H1 (cell line): ENCODE measurements around the gene RALGAPA2. TPM values are rescaled to one million over a fixed set of nuclear protein-coding genes. Genes with fewer than 3 reads are reported as not detected.

Experiments
- CTCF ChIA-PET: fragments of 300-600 bp; sonication (Branson Sonifier 250); formaldehyde crosslinking; loops from one replicate; lab custom pipeline; 2021; ENCODE audit not compliant: partially characterized antibody; lab: Charles Lee
- POLR2A ChIA-PET: fragments of 300-600 bp; sonication (Branson Sonifier 250); formaldehyde crosslinking; loops from one replicate; lab custom pipeline; 2021; ENCODE audit warnings: inconsistent platforms; ENCODE audit not compliant: partially characterized antibody; lab: Charles Lee
- DNase-seq, 2 experiments: peaks; one replicate each; pipeline versions ENCODE4 v3.0.0 to v3.0.0-alpha.2; 2010 to 2022; ENCODE audit warnings: low spot score in 2 of 2, low read depth in 1 of 2, mixed read lengths in 1 of 2
- FAIRE-seq: peaks from 2 replicates; lab custom pipeline; 2011; peaks lifted over from hg19 to GRCh38; lab: Jason Lieb, UNC
- H2AFZ ChIP-seq: 2 replicates; pipeline ENCODE4 v1.8.1; 2012; ENCODE audit warnings: low read length, inconsistent platforms
- H2AK5ac ChIP-seq: 2 replicates; pipeline ENCODE4 v1.6.1; 2013; ENCODE audit warnings: low read depth, low read length
- H2BK120ac ChIP-seq: replicated peaks from 2 replicates; pipeline ENCODE3; 2013; ENCODE audit warnings: low read depth, low read length, inconsistent platforms
- H2BK12ac ChIP-seq: 2 replicates; pipeline ENCODE4 v1.6.1; 2013; ENCODE audit warnings: low read depth, low read length
- H2BK15ac ChIP-seq: 2 replicates; pipeline ENCODE4 v1.6.1; 2013; ENCODE audit warnings: low read length
- H2BK20ac ChIP-seq: 2 replicates; pipeline ENCODE4 v1.6.1; 2013; ENCODE audit warnings: low read length
- H2BK5ac ChIP-seq: 2 replicates; pipeline ENCODE4 v1.6.1; 2013; ENCODE audit warnings: low read depth, low read length
- H3K14ac ChIP-seq: 2 replicates; pipeline ENCODE4 v1.6.1; 2013; ENCODE audit warnings: inconsistent platforms; ENCODE audit not compliant: insufficient read length
- H3K18ac ChIP-seq: 2 replicates; pipeline ENCODE4 v1.6.1; 2013; ENCODE audit warnings: low read length; ENCODE audit errors: extremely low read depth
- H3K23ac ChIP-seq: 2 replicates; pipeline ENCODE4 v1.6.1; 2013; ENCODE audit warnings: inconsistent platforms; ENCODE audit not compliant: insufficient read length
- H3K23me2 ChIP-seq: 2 replicates; pipeline ENCODE4 v1.6.1; 2013; ENCODE audit warnings: low read depth, low read length
- H3K27ac ChIP-seq: 2 replicates; pipeline ENCODE4 v1.6.1; 2011; ENCODE audit warnings: low read depth, low read length, inconsistent platforms
- H3K27me3 ChIP-seq, 4 experiments: replicated peaks in 1 of 4; 1 replicate in 1 of 4; 2 replicates in 3 of 4; pipeline versions ENCODE4 v1.6.1 to v1.8.1; 2011 to 2013; ENCODE audit warnings: low read length in 3 of 4, mild to moderate bottlenecking in 3 of 4, inconsistent platforms in 2 of 4, mixed read lengths in 2 of 4, moderate library complexity in 1 of 4; ENCODE audit not compliant: control insufficient read depth in 3 of 4, insufficient read depth in 3 of 4; ENCODE audit errors: extremely low read depth in 1 of 4
- H3K36me3 ChIP-seq, 4 experiments: 2 replicates each; pipeline versions ENCODE4 v1.6.1 to v1.8.1; 2011 to 2013; ENCODE audit warnings: mild to moderate bottlenecking in 4 of 4, low read length in 3 of 4, moderate library complexity in 2 of 4, control low read depth in 1 of 4, inconsistent platforms in 1 of 4; ENCODE audit not compliant: insufficient read depth in 4 of 4, control insufficient read depth in 2 of 4
- H3K4ac ChIP-seq: replicated peaks from 2 replicates; pipeline ENCODE3; 2013; ENCODE audit warnings: low read length, low read depth, mixed read lengths, inconsistent platforms; ENCODE audit not compliant: insufficient read length
- H3K4me1 ChIP-seq, 4 experiments: replicated peaks in 1 of 4; 1 replicate in 1 of 4; 2 replicates in 3 of 4; pipeline versions ENCODE4 v1.6.1 to v1.8.1; 2011 to 2013; ENCODE audit warnings: low read length in 3 of 4, inconsistent platforms in 2 of 4, mixed read lengths in 1 of 4; ENCODE audit not compliant: insufficient read depth in 4 of 4, control insufficient read depth in 3 of 4
- H3K4me2 ChIP-seq, 2 experiments: 2 replicates each; pipeline versions ENCODE4 v1.6.1 to v1.8.1; 2011 to 2013; ENCODE audit warnings: low read depth in 2 of 2, low read length in 2 of 2, control low read depth in 1 of 2, inconsistent platforms in 1 of 2, mild to moderate bottlenecking in 1 of 2; ENCODE audit not compliant: insufficient read depth in 1 of 2
- H3K4me3 ChIP-seq, 4 experiments: fragments of 200-600, 300-600 bp in 1 of 4; sonication (generic), shearing (Covaris generic), sonication (Bioruptor Twin) in 1 of 4; 2 replicates each; pipeline versions ENCODE4 v1.5.1 to v1.8.1; 2011 to 2016; ENCODE audit warnings: low read length in 4 of 4, low read depth in 3 of 4, control low read depth in 2 of 4, inconsistent platforms in 2 of 4, mild to moderate bottlenecking in 2 of 4, mixed read lengths in 1 of 4, moderate library complexity in 1 of 4; ENCODE audit not compliant: insufficient read depth in 2 of 4; ENCODE audit errors: extremely low read depth in 1 of 4
- H3K56ac ChIP-seq: replicated peaks from 2 replicates; pipeline ENCODE3; 2013; ENCODE audit warnings: low read depth, mild to moderate bottlenecking, mixed read lengths, low read length, inconsistent platforms; ENCODE audit not compliant: insufficient read length
- H3K79me1 ChIP-seq: 2 replicates; pipeline ENCODE4 v1.6.1; 2013; ENCODE audit warnings: low read depth, low read length, control low read depth
- H3K79me2 ChIP-seq, 2 experiments: 2 replicates each; pipeline versions ENCODE4 v1.6.1 to v1.8.1; 2012 to 2013; ENCODE audit warnings: low read length in 2 of 2, mild to moderate bottlenecking in 2 of 2, inconsistent platforms in 1 of 2; ENCODE audit not compliant: insufficient read depth in 2 of 2, control insufficient read depth in 1 of 2
- H3K9ac ChIP-seq, 4 experiments: replicated peaks in 1 of 4; 1 replicate in 1 of 4; 2 replicates in 3 of 4; pipeline versions ENCODE4 v1.6.1 to v1.8.1; 2011 to 2013; ENCODE audit warnings: low read depth in 3 of 4, low read length in 3 of 4, control low read depth in 2 of 4, mild to moderate bottlenecking in 2 of 4, moderate library complexity in 2 of 4, inconsistent platforms in 1 of 4; ENCODE audit errors: extremely low read depth in 1 of 4
- H3K9me3 ChIP-seq, 2 experiments: 2 replicates each; pipeline versions ENCODE4 v1.6.1 to v1.8.1; 2012 to 2013; ENCODE audit warnings: mild to moderate bottlenecking in 2 of 2, moderate library complexity in 2 of 2, control low read depth in 1 of 2, inconsistent platforms in 1 of 2, low read depth in 1 of 2, low read length in 1 of 2, mixed read lengths in 1 of 2; ENCODE audit not compliant: insufficient read depth in 2 of 2
- H4K20me1 ChIP-seq, 2 experiments: replicated peaks in 1 of 2; 2 replicates each; pipeline versions ENCODE3 to v1.8.1; 2011 to 2013; ENCODE audit warnings: inconsistent platforms in 2 of 2, low read length in 2 of 2, mild to moderate bottlenecking in 1 of 2; ENCODE audit not compliant: insufficient read depth in 2 of 2, control insufficient read depth in 1 of 2
- H4K5ac ChIP-seq: 2 replicates; pipeline ENCODE4 v1.6.1; 2013; ENCODE audit warnings: low read length, low read depth, mixed read lengths, inconsistent platforms; ENCODE audit not compliant: insufficient read length
- H4K8ac ChIP-seq: 2 replicates; pipeline ENCODE4 v1.8.0; 2013; ENCODE audit warnings: mild to moderate bottlenecking, moderate library complexity, low read length, inconsistent platforms; ENCODE audit not compliant: insufficient read depth; ENCODE audit errors: extremely low read depth
- H4K91ac ChIP-seq: replicated peaks from 2 replicates; pipeline ENCODE3; 2013; ENCODE audit warnings: low read length, mixed read lengths, inconsistent platforms; ENCODE audit not compliant: insufficient read length
- POLR2A ChIP-seq, 2 experiments: IDR thresholded peaks; 1 replicate in 1 of 2; 2 replicates in 1 of 2; pipeline ENCODE4 v1.6.1; 2011; ENCODE audit warnings: low read depth in 2 of 2, low read length in 2 of 2, mild to moderate bottlenecking in 2 of 2; ENCODE audit errors: control extremely low read depth in 1 of 2
- RAD21 ChIP-seq, 2 experiments: IDR thresholded peaks in 1 of 2; conservative IDR thresholded peaks in 1 of 2; 2 replicates each; pipeline ENCODE4 v1.6.1; 2011; ENCODE audit warnings: low read depth in 2 of 2, low read length in 2 of 2, improper control_type of control experiment in 1 of 2, inconsistent platforms in 1 of 2, mild to moderate bottlenecking in 1 of 2, moderate library complexity in 1 of 2
- RNF2 ChIP-seq: fragments of 200-900, 300-1000 bp; sonication (generic); IDR thresholded peaks from 2 replicates; pipeline ENCODE4 v1.7.1; 2016; ENCODE audit warnings: borderline replicate concordance, low read depth, mild to moderate bottlenecking, antibody characterized with exemption, low read length; ENCODE audit not compliant: poor library complexity, severe bottlenecking; ENCODE audit errors: missing control alignments
- SUZ12 ChIP-seq: fragments of 200-600 bp; sonication (generic); IDR thresholded peaks from 2 replicates; pipeline ENCODE4 v1.6.1; 2012; ENCODE audit warnings: mild to moderate bottlenecking, inconsistent platforms, low read length, moderate library complexity, mixed read lengths
- TAF1 ChIP-seq: IDR thresholded peaks from 2 replicates; pipeline ENCODE4 v1.6.1; 2011; ENCODE audit warnings: mild to moderate bottlenecking, low read depth, low read length
- TAF7 ChIP-seq: optimal IDR thresholded peaks from 2 replicates; pipeline ENCODE3; 2011; ENCODE audit warnings: low read depth, mild to moderate bottlenecking, inconsistent platforms, low read length, moderate library complexity, borderline replicate concordance
- TCF12 ChIP-seq: IDR thresholded peaks from 2 replicates; pipeline ENCODE4 v1.6.1; 2011; ENCODE audit warnings: low read depth, mild to moderate bottlenecking, low read length
- WGBS, 2 experiments: shearing (Covaris generic) in 1 of 2; methylation state at CpG; one replicate each; pipeline versions ENCODE4 v1.1.6 to v1.1.7; 2013 to 2015; ENCODE audit warnings: low lambda C conversion rate in 2 of 2, mixed read lengths in 2 of 2, inconsistent platforms in 1 of 2, low coverage in 1 of 2, missing lambda C conversion rate in 1 of 2; ENCODE audit not compliant: insufficient replicate concordance in 2 of 2, insufficient coverage in 1 of 2, insufficient read length in 1 of 2; ENCODE audit errors: extremely low coverage in 1 of 2, missing lambda C conversion rate in 1 of 2; 5-methylcytosine and 5-hydroxymethylcytosine counted together
- polyA plus RNA-seq, 7 experiments: library from polyadenylated mRNA; depleted of rRNA in 3 of 7; stranded (reverse) in 5 of 7; unstranded in 2 of 7; fragments of >200 nt in 5 of 7; fragments of 200-250 nt in 2 of 7; gene quantifications; 1 replicate in 5 of 7; 2 replicates in 1 of 7; 4 replicates in 1 of 7; pipeline versions ENCODE4 v1.2.1 to v1.2.3, GENCODE V29; 2011 to 2013; ENCODE audit warnings: missing spikeins in 2 of 7, mixed read lengths in 2 of 7
- total RNA-seq: library from RNA; stranded (reverse); fragmentation: NEBNext Ultra II Directional; extraction: Animal tissue kit (Norgen Biotek cat#: 25700); gene quantifications from 2 replicates; pipeline ENCODE4 v1.2.1, GENCODE V29; 2021
- TF ChIP-seq, protein P1 (sequence below), 3 experiments: IDR thresholded peaks; 1 replicate in 2 of 3; 2 replicates in 1 of 3; pipeline versions ENCODE4 v1.5.1 to v1.6.1; 2011; ENCODE audit warnings: low read length in 3 of 3, mild to moderate bottlenecking in 3 of 3, inconsistent platforms in 2 of 3, low read depth in 1 of 3, moderate library complexity in 1 of 3; ENCODE audit not compliant: insufficient read depth in 1 of 3; ENCODE audit errors: control extremely low read depth in 1 of 3

RALGAPA2 gene
- total and polyA plus RNA-seq, 2 of the 8 experiments (the other 6 are each of a cell fraction or from before 2014, with no cell fraction given), result 5.1 to 25.5 TPM

DNA sequence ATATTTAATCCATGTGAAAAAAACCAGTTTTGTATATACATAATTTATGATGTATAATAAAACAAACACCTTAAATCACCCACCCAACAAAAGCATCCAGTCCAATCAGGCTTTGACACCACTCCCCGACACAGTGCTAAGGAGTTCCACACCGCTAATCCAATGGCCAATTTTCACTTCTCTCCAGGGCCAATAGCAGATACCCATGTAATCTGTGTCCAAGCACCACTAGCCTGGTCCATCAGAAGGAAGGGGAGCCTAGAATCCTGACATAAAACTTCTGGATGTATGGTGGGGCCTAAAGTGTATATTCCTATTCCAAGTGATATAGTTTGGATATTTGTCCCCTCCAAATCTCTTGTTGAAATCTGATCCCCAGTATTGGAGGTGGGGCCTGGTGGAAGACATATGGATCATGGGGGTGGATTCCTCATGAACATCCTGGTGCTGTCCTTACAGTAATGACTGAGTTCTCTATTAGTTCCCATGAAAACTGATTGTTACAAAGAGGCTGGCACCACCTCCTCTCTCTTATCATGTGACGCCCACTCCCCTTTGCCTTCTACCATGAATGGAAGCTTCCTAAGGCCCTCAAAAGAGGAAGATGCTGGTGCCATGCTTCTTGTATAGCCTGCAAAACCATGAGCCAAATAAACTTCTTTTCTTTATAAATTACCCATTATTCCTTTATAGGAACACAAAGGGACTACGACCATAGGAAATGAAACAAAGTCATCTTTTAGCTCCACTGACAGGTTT, 20.8 kb downstream of the RALGAPA2 start:
- Histone ChIP-seq H3K4me2 (no peak overlapping the region), H3K23ac (no peak overlapping the region), H2AFZ (no peak overlapping the region), H2BK5ac (no peak overlapping the region), H3K9ac (no peak overlapping the region), H2BK15ac (no peak overlapping the region), H3K4me1 (peaks cover 0 to 2% (median 0%) of the 10 kb centered on the region in 4 experiments; a peak in 1 of 7 replicates), H3K56ac (no peak overlapping the region), H2BK12ac (no peak overlapping the region), H4K8ac (no peak overlapping the region), H3K27ac (no peak overlapping the region), H2AK5ac (no peak overlapping the region), H3K9me3 (no peaks in the 10 kb centered on the region), H3K79me2 (peaks cover 7 to 65% of the 10 kb centered on the region in 2 experiments), H3K27me3 (no peaks in the 10 kb centered on the region), H3K36me3 (no peaks in the 10 kb centered on the region), H3K18ac (no peak overlapping the region), H3K23me2 (no peaks in the 10 kb centered on the region; the same call in 1 of the 2 replicates), H4K20me1 (peaks cover 0 to 6% of the 10 kb centered on the region in 2 experiments), H4K5ac (no peak overlapping the region), H3K4me3 (no peak overlapping the region), H2BK20ac (no peak overlapping the region), H3K4ac (no peak overlapping the region), H4K91ac (no peak overlapping the region), H3K14ac (no peak overlapping the region), H2BK120ac (no peak overlapping the region), H3K79me1 (peaks cover 12% of the 10 kb centered on the region)
- no peak for FAIRE-seq
- ChIA-PET CTCF (interaction anchor here (1.9 kb wide), 1 partner anchor 10 kb away, joined by 5 read pairs; no protein-coding TSS in a partner anchor), POLR2A (no interaction called here)
- WGBS, 2 experiments, result 89% methylated on average over 4 of the region's 4 CpGs; no CpG with 5 or more reads in 1 of the 2 experiments
- no peak for DNase-seq
- TF ChIP-seq, protein P1, sequence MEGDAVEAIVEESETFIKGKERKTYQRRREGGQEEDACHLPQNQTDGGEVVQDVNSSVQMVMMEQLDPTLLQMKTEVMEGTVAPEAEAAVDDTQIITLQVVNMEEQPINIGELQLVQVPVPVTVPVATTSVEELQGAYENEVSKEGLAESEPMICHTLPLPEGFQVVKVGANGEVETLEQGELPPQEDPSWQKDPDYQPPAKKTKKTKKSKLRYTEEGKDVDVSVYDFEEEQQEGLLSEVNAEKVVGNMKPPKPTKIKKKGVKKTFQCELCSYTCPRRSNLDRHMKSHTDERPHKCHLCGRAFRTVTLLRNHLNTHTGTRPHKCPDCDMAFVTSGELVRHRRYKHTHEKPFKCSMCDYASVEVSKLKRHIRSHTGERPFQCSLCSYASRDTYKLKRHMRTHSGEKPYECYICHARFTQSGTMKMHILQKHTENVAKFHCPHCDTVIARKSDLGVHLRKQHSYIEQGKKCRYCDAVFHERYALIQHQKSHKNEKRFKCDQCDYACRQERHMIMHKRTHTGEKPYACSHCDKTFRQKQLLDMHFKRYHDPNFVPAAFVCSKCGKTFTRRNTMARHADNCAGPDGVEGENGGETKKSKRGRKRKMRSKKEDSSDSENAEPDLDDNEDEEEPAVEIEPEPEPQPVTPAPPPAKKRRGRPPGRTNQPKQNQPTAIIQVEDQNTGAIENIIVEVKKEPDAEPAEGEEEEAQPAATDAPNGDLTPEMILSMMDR (IDR thresholded peaks at IDR 0.05; ENCODE audit: control extremely low read depth in 1 of 3, insufficient read depth in 1 of 3, low read depth in 1 of 3, low read length in 3 of 3), result no peak
- TF ChIP-seq TAF1 (no peak), SUZ12 (no peak), POLR2A (IDR thresholded peaks at IDR 0.05; ENCODE audit: control extremely low read depth in 1 of 2, low read depth in 2 of 2, low read length in 2 of 2) (no peak), RNF2 (no peak), TAF7 (no peak), RAD21 (IDR thresholded peaks at IDR 0.05 in 1 of 2, conservative IDR thresholded peaks at IDR 0.05 in 1 of 2; ENCODE audit: low read depth in 2 of 2, low read length in 2 of 2) (no peak), TCF12 (no peak)
